GM13977 (cell line): ENCODE results near the gene ARAP2.

Source experiments
- DNase-seq: peaks from one replicate; pipeline ENCODE4 v3.0.0; 2012; ENCODE audit warnings: low spot score
- in situ Hi-C: fragments of 300-500 bp; cut with MboI; formaldehyde crosslinking; loops from one replicate; pipeline ENCODE4 v1.12.0; 2022; ENCODE audit warnings: low sequenced_read_pairs, low pct_unique_long_range_greater_than_20kb, mixed read lengths, inconsistent platforms; ENCODE audit not compliant: unreplicated experiment
- TF ChIP-seq, protein P1 (sequence below): IDR thresholded peaks from 2 replicates; pipeline ENCODE4 v1.5.1; 2012; ENCODE audit warnings: mild to moderate bottlenecking, control low read depth; ENCODE audit not compliant: insufficient read depth; ENCODE audit errors: extremely low read depth, missing control alignments

Gene ARAP2

DNA sequence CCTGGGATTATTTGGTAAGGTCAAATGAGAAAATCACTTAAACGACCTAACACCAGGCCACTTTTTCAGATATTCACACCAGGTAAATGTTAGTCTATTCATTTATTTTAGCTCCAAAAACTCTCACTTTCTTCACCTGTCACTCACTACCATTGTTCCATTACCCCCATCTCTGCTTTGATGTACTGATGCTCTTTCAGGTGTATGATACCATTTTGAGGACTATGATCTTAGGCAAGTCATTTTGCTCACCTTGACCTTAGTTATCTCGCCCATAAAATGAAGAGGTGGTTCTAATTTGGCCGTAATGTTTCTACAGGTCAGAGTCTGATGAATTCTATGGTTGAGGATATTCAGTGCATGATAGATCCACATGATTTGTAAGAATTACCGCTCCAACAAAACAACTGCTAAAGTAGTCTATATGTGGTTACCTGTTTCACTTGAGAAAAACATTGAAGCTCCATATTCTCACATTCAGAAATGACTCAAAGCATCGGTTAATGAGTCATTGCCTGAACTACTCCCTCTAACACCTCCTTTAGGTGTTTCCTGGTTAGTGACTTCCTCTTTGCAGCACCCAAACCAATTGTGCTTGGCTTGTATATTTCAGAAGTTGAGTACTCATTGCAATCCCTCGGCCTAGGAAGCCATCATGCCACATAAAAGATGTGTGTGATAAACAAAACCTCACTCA is 41.6 kb upstream of the ARAP2 start:
- DNase-seq: peak; percentile 61
- in situ Hi-C loops: no loop called here
- TF ChIP-seq, protein P1, sequence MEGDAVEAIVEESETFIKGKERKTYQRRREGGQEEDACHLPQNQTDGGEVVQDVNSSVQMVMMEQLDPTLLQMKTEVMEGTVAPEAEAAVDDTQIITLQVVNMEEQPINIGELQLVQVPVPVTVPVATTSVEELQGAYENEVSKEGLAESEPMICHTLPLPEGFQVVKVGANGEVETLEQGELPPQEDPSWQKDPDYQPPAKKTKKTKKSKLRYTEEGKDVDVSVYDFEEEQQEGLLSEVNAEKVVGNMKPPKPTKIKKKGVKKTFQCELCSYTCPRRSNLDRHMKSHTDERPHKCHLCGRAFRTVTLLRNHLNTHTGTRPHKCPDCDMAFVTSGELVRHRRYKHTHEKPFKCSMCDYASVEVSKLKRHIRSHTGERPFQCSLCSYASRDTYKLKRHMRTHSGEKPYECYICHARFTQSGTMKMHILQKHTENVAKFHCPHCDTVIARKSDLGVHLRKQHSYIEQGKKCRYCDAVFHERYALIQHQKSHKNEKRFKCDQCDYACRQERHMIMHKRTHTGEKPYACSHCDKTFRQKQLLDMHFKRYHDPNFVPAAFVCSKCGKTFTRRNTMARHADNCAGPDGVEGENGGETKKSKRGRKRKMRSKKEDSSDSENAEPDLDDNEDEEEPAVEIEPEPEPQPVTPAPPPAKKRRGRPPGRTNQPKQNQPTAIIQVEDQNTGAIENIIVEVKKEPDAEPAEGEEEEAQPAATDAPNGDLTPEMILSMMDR: no peak

DNA sequence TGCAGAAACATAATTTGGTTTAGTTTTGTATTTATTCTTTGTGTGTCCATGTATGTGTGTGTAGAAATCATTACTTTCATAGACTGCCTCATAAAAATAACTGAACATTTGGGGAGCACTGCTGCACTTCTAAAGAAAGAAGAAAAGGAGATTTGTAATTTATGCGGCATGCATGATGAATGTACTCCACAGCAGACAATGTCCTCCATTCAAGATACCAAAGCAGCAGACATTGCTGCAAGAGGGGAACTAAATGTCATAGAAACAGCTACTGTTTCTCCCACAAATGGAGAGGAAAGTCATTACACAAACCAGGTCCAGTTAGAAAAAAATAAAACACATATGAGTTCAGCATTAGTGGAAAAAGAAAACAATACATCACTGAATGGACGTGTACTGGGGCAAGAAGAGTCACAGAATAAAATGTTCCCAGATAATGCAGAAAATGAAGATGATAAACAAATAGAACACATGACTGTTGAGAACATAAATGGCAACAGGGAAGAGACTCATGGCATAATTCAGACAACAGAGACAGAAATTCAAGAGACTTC is 39.7 kb upstream of the ARAP2 start:
- in situ Hi-C loops: no loop called here
- DNase-seq: no peak
- TF ChIP-seq, protein P1: no peak

DNA sequence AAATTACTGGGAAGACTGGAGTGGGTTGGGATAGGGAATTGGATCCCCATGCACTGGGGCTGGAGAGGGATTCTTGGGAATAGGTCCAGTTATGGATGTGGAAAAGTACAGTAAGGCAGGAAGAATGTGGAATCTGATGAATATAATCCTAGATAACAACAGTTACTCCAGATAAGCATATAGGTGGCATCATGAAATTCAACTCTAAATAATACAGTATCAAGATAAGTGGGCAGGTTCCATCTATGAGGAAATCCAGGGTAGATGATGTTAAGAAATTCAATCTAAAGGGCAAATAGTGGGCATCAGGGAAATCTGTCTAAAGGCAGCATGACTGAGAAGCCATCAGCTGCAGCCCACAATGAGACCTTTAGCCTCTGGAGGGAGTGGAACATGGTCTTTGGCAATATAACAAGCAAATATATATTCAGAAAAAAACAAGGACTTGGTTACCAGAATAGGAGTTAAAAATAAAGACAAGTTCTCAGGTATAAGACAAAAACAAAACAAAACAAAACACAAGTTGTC is 38.3 kb upstream of the ARAP2 start:
- TF ChIP-seq, protein P1: no peak
- in situ Hi-C loops: no loop called here
- DNase-seq: no peak

DNA sequence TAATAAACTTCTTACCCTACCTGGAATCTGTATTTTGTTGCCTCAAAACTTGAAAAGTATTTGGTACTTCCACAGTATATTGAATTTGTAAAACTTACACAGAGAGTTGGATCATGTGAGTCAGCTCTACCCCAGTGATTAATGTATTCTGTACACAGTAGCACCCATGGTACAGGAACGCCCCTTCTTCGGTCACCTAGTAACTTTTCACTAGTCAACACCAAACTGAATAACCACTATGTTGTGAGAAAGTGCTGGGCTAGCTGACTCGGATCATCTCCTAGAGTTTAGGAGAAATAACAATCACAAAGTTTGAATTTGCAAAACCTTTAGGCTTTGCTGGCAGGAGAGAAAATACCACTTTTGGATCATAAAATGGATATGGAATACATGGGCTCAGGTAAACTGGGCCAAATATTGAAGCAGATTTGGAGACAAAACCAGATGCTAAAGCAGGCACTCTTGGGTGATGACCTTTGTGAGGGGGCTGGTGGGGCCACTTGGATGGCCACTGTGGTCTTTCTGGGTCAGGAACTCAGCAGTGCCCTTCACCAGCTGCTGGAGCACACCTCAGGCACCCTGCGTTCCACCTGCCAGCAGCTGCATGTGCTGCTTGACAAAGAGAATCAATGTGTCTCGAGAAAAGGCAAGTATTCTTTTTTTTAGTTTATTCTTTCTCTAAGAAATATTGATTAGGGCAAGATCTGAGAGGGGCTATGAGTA is 37.2 kb upstream of the ARAP2 start, which contains the start of gene DTHD1:
Gene DTHD1 (plus strand): TSS at position 233 of the 723 bp plus-strand sequence. CDS start 143 bp downstream, at position 376.
- in situ Hi-C loops: no loop called here
- no peak for DNase-seq
- TF ChIP-seq, protein P1: no peak

DNA sequence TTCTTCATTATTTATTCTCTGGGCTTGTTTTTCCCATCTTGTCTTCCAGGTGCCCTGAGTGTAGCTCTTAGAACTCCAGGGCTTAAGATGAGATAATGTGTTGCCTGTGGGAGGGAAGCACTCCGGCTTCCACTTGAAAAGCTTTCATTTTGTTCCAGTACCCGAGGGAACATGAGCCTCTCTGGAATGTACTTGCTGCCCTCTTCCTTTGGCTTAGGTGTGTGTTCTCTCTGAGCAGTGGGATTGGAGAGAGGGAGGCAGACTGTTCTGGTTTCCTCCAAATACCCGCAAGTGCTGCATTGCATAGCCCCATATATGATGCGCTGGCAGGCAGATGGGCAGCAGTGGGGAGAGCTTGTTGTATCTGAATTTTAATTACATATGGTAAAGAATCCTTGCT is 36.2 kb upstream of the ARAP2 start:
- no peak for DNase-seq
- TF ChIP-seq, protein P1: no peak
- in situ Hi-C loops: no loop called here

DNA sequence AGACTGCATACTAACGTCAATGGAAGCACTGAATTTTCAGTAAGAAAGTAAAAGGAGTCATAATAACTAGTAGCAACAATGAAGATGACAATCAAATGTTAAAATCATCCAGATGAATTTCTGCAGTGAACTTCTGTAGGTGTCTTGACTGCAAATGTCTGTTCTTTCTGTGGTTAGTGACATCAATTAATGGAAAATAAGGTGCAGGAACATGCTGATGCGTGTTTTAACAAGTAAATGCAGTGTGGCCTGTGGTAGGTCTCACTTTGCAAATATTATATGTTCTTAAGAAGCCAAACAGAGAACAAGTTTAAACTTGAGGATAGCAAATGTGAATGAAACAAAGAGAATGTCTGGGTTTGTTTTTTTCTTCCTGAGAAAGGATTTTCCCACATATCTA is 34.5 kb upstream of the ARAP2 start:
- DNase-seq: peak; percentile 7
- in situ Hi-C loops: no loop called here
- TF ChIP-seq, protein P1: no peak
